Adrenal gland (tissue), 12 donors: ENCODE measurements around the gene LSS. TPM values are rescaled to one million over a fixed set of nuclear protein-coding genes. Genes with fewer than 3 reads are reported as not detected.
"Not testable (repeated sequence)": the region's sequence is repeated elsewhere in the genome, so short reads cannot be mapped to it uniquely, and the experiment has no call there.

Source experiments
- DNase-seq, 7 donors: peaks; one replicate each; pipeline ENCODE4 v3.0.0-alpha.2; 2019 to 2020
- H3K27ac ChIP-seq, 5 donors: fragments of 200-600 bp; sonication (generic) in 4 of 5; 1 replicate in 3 of 5; 2 replicates in 2 of 5; pipeline versions ENCODE4 v1.5.1 to v1.8.0; 2016 to 2020; ENCODE audit warnings: mild to moderate bottlenecking in 1 of 5
- H3K27me3 ChIP-seq: fragments of 200-600 bp; 2 replicates; pipeline ENCODE4 v1.8.0; 2021
- H3K36me3 ChIP-seq, 2 donors: fragments of 200-600 bp; replicated peaks in 1 of 2; 1 replicate in 1 of 2; 2 replicates in 1 of 2; pipeline versions ENCODE4 v1.5.1 to v1.8.0; 2018 to 2022
- H3K4me1 ChIP-seq, 2 donors: fragments of 200-600 bp; replicated peaks in 1 of 2; 1 replicate in 1 of 2; 2 replicates in 1 of 2; pipeline versions ENCODE4 v1.5.1 to v1.8.0; 2018 to 2021
- H3K4me3 ChIP-seq, 4 donors: fragments of 200-600 bp; sonication (generic) in 3 of 4; one replicate each; pipeline ENCODE4 v1.5.1; 2016 to 2018
- H3K9me3 ChIP-seq, 3 donors: fragments of 200-600 bp; sonication (generic) in 1 of 3; replicated peaks in 1 of 3; 1 replicate in 2 of 3; 2 replicates in 1 of 3; pipeline versions ENCODE4 v1.5.1 to v1.8.0; 2016 to 2021
- POLR2A ChIP-seq, 2 donors: fragments of 450-650 bp; IDR thresholded peaks; one replicate each; pipeline ENCODE4 v1.6.1; 2017; ENCODE audit warnings: antibody characterized with exemption in 2 of 2, mild to moderate bottlenecking in 2 of 2, moderate library complexity in 1 of 2
- WGBS, 4 donors: extraction: QIAGEN DNeasy Blood & Tissue Kit in 2 of 4; methylation state at CpG; one replicate each; pipeline versions ENCODE4 v1.1.5 to v1.1.7; 2013 to 2017; 5-methylcytosine and 5-hydroxymethylcytosine counted together
- intact Hi-C, 2 donors: fragments of 100-400 bp; cut with DNase I; formaldehyde crosslinking; loops; one replicate each; pipeline versions ENCODE4 v1.14.1 to v1.15.0; 2022 to 2023
- polyA plus RNA-seq, 3 donors: library from polyadenylated mRNA; stranded (reverse); fragments of 200-250 nt in 2 of 3; fragments of 350-450 nt in 1 of 3; fragmentation: Illumina TruSeq in 1 of 3; extraction: RNeasy Lipid Tissue Mini Kit (QIAGEN cat#74804) in 1 of 3; gene quantifications; one replicate each; pipeline ENCODE4 v1.2.3, GENCODE V29; 2013 to 2014
- total RNA-seq, 9 donors: library from RNA; depleted of rRNA in 4 of 9; stranded (reverse); fragments of >200 nt in 4 of 9; fragments of 120-200 nt in 1 of 9; fragmentation: NEBNext Ultra II Directional in 1 of 9; extraction: Animal tissue kit (Norgen Biotek cat#: 25700) in 1 of 9; gene quantifications; one replicate each; pipeline versions ENCODE4 v1.1.0 to v1.2.4, GENCODE V29; 2013 to 2023
- TF ChIP-seq, protein P1 (sequence below), 6 experiments: fragments of 450-650 bp in 4 of 6; fragments of 200-600 bp in 2 of 6; sonication (generic) in 1 of 6; IDR thresholded peaks; 1 replicate in 5 of 6; 2 replicates in 1 of 6; pipeline versions ENCODE4 v1.5.1 to v1.8.0; 2016 to 2021; ENCODE audit warnings: antibody characterized with exemption in 6 of 6, mild to moderate bottlenecking in 2 of 6, moderate library complexity in 1 of 6
- donor health status: healthy with polysubstance abuse.
- donor health status: Bipolar disorder and iron deficiency.
- donor health status: DM: yes; HTN: yes; CAD: no.
- donor health status: DM: no; HTN: no; CAD: no.
- donor health status: DM: no; HTN: no; CAD: no.
- donor health status: DM: yes; HTN: yes; CAD: no.

LSS gene
- total and polyA plus RNA-seq, 12 donors = 46.3 to 246 (median 79.8) TPM

DNA sequence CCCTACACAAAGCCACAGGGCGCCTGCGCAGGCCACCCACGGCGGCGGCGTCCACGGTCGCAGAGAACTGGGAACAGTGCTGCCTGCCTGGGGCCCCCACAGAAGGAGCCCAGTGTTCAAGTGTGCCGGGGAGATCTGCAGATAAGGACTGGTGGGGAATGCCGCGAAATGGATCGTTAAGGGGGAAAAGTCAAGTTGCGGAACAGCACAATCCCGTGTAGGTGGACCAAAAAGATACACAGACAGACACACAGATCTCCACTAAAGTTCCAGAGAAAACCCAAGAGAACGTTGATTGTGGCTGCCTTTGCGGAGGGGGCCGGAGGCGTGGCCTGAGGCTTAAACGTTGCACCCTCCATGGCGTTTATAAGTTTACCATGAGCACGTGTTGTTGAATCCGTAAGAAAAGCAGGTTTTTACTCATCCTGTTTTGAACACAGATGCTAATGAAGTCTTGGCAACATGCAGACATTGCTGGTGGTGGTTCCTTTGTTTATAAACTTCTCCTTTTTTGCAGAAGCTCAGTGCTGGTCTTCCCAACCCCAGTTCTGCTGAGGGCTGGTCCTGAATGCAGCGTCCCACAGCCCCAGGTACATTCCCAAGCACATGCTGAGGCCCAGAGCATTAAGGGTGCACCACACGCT, 48.4 kb downstream of the LSS start:
- Histone ChIP-seq H3K27me3 (no peaks in the 10 kb centered on the region), H3K9me3 (peaks cover 0 to 5% (median 0%) of the 10 kb centered on the region in 3 donors), H3K36me3 (no peaks in the 10 kb centered on the region), H3K4me3 (no peak overlapping the region), H3K27ac (no peak overlapping the region), H3K4me1 (peaks cover 0 to 3% of the 10 kb centered on the region in 2 donors)
- DNase-seq = peak in 2 of 7 donors; percentile 19 to 45
- intact Hi-C loops = no loop called here
- 87 to 93% (median 88%) methylated on average over 24 of the region's 24 CpGs for WGBS, 4 donors
- TF ChIP-seq POLR2A (IDR thresholded peaks at IDR 0.05) = no peak
- TF ChIP-seq, protein P1, sequence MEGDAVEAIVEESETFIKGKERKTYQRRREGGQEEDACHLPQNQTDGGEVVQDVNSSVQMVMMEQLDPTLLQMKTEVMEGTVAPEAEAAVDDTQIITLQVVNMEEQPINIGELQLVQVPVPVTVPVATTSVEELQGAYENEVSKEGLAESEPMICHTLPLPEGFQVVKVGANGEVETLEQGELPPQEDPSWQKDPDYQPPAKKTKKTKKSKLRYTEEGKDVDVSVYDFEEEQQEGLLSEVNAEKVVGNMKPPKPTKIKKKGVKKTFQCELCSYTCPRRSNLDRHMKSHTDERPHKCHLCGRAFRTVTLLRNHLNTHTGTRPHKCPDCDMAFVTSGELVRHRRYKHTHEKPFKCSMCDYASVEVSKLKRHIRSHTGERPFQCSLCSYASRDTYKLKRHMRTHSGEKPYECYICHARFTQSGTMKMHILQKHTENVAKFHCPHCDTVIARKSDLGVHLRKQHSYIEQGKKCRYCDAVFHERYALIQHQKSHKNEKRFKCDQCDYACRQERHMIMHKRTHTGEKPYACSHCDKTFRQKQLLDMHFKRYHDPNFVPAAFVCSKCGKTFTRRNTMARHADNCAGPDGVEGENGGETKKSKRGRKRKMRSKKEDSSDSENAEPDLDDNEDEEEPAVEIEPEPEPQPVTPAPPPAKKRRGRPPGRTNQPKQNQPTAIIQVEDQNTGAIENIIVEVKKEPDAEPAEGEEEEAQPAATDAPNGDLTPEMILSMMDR (IDR thresholded peaks at IDR 0.05) = no peak

GRCh38 chr21:46179708-46180078, 48.9 kb downstream of the LSS start:
- peaks cover 0 to 3% of the 10 kb centered on the region in 2 donors for H3K4me1 ChIP-seq
- H3K9me3 ChIP-seq = peaks cover 0 to 5% (median 0%) of the 10 kb centered on the region in 3 donors
- peak in 2 of 7 donors; percentile 17 to 52 for DNase-seq
- 90 to 95% (median 93%) methylated on average over 16 to 17 of the region's 17 CpGs for WGBS, 4 donors
- no peak overlapping the region for H3K27ac ChIP-seq
- H3K27me3 ChIP-seq = no peaks in the 10 kb centered on the region
- no peaks in the 10 kb centered on the region for H3K36me3 ChIP-seq
- intact Hi-C loops = no loop called here
- TF ChIP-seq, protein P1 (IDR thresholded peaks at IDR 0.05) = no peak
- TF ChIP-seq POLR2A (IDR thresholded peaks at IDR 0.05) = no peak
- no peak overlapping the region for H3K4me3 ChIP-seq

GRCh38 chr21:46178961-46179360, 49.6 kb downstream of the LSS start:
- H3K4me1 ChIP-seq = peaks cover 0 to 2% of the 10 kb centered on the region in 2 donors
- H3K36me3 ChIP-seq = no peaks in the 10 kb centered on the region
- H3K27me3 ChIP-seq = no peaks in the 10 kb centered on the region
- intact Hi-C loops = no loop called here
- peaks cover 0 to 9% (median 0%) of the 10 kb centered on the region in 3 donors for H3K9me3 ChIP-seq
- WGBS, 4 donors = 85 to 92% (median 89%) methylated on average over 4 of the region's 4 CpGs
- H3K27ac ChIP-seq = no peak overlapping the region
- DNase-seq = peak in 1 of 7 donors; percentile 28
- TF ChIP-seq, protein P1 (IDR thresholded peaks at IDR 0.05) = no peak
- no peak for TF ChIP-seq POLR2A (IDR thresholded peaks at IDR 0.05)
- H3K4me3 ChIP-seq = no peak overlapping the region

DNA sequence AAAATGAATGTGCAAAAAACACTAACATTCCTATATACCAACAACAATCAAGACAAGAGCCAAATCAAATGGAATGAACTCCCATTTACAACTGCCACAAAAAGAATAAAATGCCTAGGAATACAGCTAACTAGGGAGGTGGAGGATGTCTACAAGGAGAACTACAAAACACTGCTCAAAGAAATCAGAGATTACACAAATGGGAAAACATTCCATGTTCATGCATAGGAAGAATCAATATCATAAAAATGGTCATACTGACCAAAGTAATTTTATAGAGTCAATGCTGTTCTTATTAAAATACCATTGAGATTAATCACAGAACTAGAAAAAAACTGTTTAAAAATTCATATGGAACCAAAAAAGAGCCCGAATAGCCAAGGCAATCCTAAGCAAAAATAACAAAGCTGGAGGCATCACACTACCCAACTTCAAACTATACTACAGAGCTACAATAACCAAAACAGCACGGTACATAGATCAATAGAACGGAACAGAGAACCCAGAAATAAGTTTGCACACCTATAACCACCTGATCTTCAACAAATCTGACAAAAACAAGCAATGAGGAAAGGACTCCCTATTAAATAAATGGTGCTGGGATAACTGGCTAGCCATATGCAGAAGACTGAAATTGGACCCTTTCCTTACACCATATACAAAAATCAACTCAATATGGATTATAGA, 52.0 kb downstream of the LSS start:
- intact Hi-C loops, H3K27ac ChIP-seq, H3K27me3 ChIP-seq, H3K9me3 ChIP-seq, H3K4me1 ChIP-seq, H3K4me3 ChIP-seq, DNase-seq, H3K36me3 ChIP-seq: not testable (repeated sequence)
- WGBS, 4 donors = 89 to 97% (median 92%) methylated on average over 3 of the region's 3 CpGs
